Activated B cell treated with CpG ODN at 0.5 μM for 24 hours (primary cell): ENCODE measurements around the gene HBE1. TPM values are rescaled to one million over a fixed set of nuclear protein-coding genes. Genes with fewer than 3 reads are reported as not detected.

Experiments
- ATAC-seq: fragments of 200-7000 bp; cut with Tn5 transposase; one replicate; pipeline ENCODE4 v1.10.0; 2021; ENCODE audit warnings: low read depth, mild to moderate bottlenecking, moderate library complexity
- CTCF ChIA-PET: fragments of 350-600 bp; sonication (Branson Sonifier 250); formaldehyde crosslinking; loops from one replicate; lab custom pipeline; 2021; ENCODE audit warnings: antibody characterized with exemption; lab: Charles Lee
- POLR2A ChIA-PET: fragments of 350-600 bp; sonication (Branson Sonifier 250); formaldehyde crosslinking; loops from one replicate; lab custom pipeline; 2021; ENCODE audit warnings: antibody characterized with exemption; lab: Charles Lee
- DNase-seq: peaks from one replicate; pipeline ENCODE4 v3.0.0; 2022
- H3K27ac Mint-ChIP-seq: one replicate; pipeline ENCODE4 v1.8.0; 2020; ENCODE audit warnings: mixed read lengths
- H3K27me3 Mint-ChIP-seq: one replicate; pipeline ENCODE4 v1.8.0; 2021; ENCODE audit warnings: mixed read lengths
- H3K36me3 Mint-ChIP-seq: one replicate; pipeline ENCODE4 v1.8.0; 2021; ENCODE audit warnings: low read depth, mixed read lengths
- H3K4me1 Mint-ChIP-seq: one replicate; pipeline ENCODE4 v1.8.0; 2021; ENCODE audit warnings: mixed read lengths
- H3K4me3 Mint-ChIP-seq: one replicate; pipeline ENCODE4 v1.8.0; 2020; ENCODE audit warnings: mild to moderate bottlenecking, mixed read lengths
- H3K9me3 Mint-ChIP-seq: one replicate; pipeline ENCODE4 v1.8.0; 2020; ENCODE audit warnings: mixed read lengths
- intact Hi-C: fragments of 100-400 bp; cut with micrococcal nuclease; formaldehyde crosslinking; loops from one replicate; pipeline ENCODE4 v1.15.1; 2024
- total RNA-seq: library from RNA; stranded (reverse); gene quantifications from 2 replicates; pipeline ENCODE4 v1.2.3, GENCODE V29; 2022
- TF ChIP-seq, protein P1 (sequence below): fragments of 200-600 bp; IDR thresholded peaks from one replicate; pipeline ENCODE4 v1.8.0; 2022; ENCODE audit warnings: antibody characterized with exemption, mild to moderate bottlenecking

The HBE1 gene
- total RNA-seq, 1 donor from 2014 or later: not detected

DNA sequence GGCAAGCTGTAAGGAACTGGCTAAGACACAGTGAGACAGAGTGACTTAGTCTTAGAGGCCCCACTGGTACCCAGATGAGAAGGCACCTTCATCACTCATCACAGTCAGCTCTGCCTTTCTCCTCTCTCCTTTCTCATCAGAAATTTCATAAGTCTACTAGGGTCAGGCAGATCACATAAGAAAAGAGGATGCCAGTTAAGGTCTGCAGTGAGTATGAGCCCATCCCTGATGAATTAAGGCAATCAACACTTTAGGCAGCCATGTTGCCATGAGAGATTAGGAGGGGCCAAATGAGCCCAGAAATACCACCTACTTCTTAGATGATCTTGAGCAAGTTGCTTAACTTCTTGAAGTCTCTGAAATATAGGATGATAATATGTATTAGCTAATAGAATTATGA is 11.9 kb upstream of the HBE1 start:
- CTCF ChIA-PET: no interaction called here
- H3K4me1 Mint-ChIP-seq: no peaks in the 10 kb centered on the region
- no peak overlapping the region for H3K4me3 Mint-ChIP-seq
- H3K36me3 Mint-ChIP-seq: no peaks in the 10 kb centered on the region
- no peak overlapping the region for H3K27ac Mint-ChIP-seq
- TF ChIP-seq, protein P1, sequence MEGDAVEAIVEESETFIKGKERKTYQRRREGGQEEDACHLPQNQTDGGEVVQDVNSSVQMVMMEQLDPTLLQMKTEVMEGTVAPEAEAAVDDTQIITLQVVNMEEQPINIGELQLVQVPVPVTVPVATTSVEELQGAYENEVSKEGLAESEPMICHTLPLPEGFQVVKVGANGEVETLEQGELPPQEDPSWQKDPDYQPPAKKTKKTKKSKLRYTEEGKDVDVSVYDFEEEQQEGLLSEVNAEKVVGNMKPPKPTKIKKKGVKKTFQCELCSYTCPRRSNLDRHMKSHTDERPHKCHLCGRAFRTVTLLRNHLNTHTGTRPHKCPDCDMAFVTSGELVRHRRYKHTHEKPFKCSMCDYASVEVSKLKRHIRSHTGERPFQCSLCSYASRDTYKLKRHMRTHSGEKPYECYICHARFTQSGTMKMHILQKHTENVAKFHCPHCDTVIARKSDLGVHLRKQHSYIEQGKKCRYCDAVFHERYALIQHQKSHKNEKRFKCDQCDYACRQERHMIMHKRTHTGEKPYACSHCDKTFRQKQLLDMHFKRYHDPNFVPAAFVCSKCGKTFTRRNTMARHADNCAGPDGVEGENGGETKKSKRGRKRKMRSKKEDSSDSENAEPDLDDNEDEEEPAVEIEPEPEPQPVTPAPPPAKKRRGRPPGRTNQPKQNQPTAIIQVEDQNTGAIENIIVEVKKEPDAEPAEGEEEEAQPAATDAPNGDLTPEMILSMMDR: no peak
- intact Hi-C loops: no loop called here
- no peaks in the 10 kb centered on the region for H3K9me3 Mint-ChIP-seq
- POLR2A ChIA-PET: no interaction called here
- ATAC-seq (no peak), DNase-seq (no peak)
- no peaks in the 10 kb centered on the region for H3K27me3 Mint-ChIP-seq

DNA sequence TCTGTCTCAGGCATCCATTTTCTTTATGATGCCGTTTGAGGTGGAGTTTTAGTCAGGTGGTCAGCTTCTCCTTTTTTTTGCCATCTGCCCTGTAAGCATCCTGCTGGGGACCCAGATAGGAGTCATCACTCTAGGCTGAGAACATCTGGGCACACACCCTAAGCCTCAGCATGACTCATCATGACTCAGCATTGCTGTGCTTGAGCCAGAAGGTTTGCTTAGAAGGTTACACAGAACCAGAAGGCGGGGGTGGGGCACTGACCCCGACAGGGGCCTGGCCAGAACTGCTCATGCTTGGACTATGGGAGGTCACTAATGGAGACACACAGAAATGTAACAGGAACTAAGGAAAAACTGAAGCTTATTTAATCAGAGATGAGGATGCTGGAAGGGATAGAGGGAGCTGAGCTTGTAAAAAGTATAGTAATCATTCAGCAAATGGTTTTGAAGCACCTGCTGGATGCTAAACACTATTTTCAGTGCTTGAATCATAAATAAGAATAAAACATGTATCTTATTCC is 10.9 kb upstream of the HBE1 start:
- intact Hi-C loops: no loop called here
- Mint-ChIP-seq H3K27me3 (no peaks in the 10 kb centered on the region), H3K27ac (no peak overlapping the region), H3K36me3 (no peaks in the 10 kb centered on the region), H3K4me3 (no peak overlapping the region), H3K9me3 (no peaks in the 10 kb centered on the region), H3K4me1 (no peaks in the 10 kb centered on the region)
- DNase-seq (no peak), ATAC-seq (no peak)
- TF ChIP-seq, protein P1: no peak
- CTCF ChIA-PET: no interaction called here
- POLR2A ChIA-PET: no interaction called here

DNA sequence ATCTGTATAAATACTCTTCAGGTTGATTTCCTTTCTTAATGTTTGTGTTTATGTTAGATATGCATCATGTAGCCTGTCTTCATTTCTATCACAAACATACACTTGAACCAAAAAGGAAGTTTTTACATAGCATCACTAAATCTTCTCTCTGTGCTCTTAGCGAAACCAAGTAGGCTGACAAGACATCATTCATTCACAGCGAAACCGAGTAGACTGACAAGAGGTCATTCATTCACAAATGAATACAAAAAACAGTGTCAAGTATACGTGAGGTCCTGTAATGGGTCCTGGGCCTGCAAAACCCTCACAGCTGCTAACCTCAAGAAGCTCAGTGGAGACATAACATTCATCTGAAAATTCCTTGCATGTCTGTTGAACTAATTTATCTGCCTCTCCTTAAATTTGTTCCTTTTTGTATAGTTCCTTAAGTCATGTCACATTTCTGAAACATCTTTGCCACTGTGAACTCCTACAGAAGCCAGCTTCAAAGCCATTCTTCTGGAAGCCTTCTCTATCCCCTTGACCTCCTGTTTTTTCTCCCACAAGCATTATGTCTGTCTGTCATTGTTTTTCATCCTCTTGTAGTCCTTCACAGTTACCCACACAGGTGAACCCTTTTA is 9.8 kb upstream of the HBE1 start:
- Mint-ChIP-seq H3K4me1 (no peaks in the 10 kb centered on the region), H3K27ac (no peak overlapping the region), H3K36me3 (no peaks in the 10 kb centered on the region), H3K9me3 (no peaks in the 10 kb centered on the region), H3K27me3 (no peaks in the 10 kb centered on the region), H3K4me3 (no peak overlapping the region)
- POLR2A ChIA-PET: no interaction called here
- intact Hi-C loops: no loop called here
- ATAC-seq: no peak
- no peak for DNase-seq
- CTCF ChIA-PET: no interaction called here
- TF ChIP-seq, protein P1: no peak

DNA sequence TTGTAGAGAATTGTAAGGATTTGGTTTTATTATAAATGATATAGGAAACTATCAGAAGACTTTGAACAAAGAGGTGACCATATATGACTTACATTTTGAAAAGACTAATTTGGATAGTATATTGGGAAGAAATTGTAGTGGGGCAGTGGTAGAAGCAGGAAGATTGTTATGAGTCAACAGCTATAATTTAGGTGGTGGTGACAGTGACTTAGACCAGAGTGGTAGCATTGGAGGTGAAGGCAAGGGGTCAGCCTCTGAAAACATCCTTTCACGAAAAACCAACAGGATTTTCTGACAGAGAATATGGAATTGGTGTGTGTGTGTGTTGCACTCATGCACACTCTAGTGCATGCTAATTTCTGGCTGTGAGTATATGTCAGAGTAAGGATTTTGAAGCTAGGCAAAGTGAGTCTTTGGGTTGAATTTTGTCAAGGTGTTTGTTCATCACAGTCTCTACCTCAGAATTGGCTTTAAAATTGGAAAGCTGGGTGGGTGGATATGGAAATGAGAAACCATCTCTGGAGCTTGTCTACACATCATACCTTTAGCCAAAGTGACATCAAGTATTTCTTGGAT is 8.2 kb upstream of the HBE1 start:
- Mint-ChIP-seq H3K27ac (no peak overlapping the region), H3K4me1 (no peaks in the 10 kb centered on the region), H3K36me3 (no peaks in the 10 kb centered on the region), H3K9me3 (no peaks in the 10 kb centered on the region), H3K4me3 (no peak overlapping the region), H3K27me3 (no peaks in the 10 kb centered on the region)
- POLR2A ChIA-PET: no interaction called here
- TF ChIP-seq, protein P1: no peak
- ATAC-seq (no peak), DNase-seq (no peak)
- intact Hi-C loops: no loop called here
- CTCF ChIA-PET: no interaction called here

DNA sequence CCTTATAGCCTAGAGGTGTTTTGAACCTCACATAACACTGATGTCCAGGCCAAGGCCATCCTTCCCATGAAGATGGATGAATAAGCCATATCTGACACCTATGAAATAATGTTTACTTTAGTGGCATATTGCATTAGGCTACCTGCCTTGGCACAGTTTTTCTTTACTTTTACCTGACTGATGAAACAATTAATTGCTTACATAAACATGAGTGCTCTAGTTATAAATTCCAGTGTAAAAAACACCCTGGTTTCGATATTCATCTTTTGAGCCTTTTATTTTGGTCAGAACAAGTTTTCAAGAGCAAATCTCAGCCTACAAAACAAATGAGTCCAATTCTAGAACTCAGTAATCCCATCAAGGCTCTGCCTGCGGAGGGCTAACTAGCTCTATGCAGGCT is 7.0 kb upstream of the HBE1 start:
- H3K36me3 Mint-ChIP-seq: no peaks in the 10 kb centered on the region
- CTCF ChIA-PET: no interaction called here

More for the DNA sequence above, 7.0 kb upstream of the HBE1 start:
- POLR2A ChIA-PET: no interaction called here
- no peaks in the 10 kb centered on the region for H3K4me1 Mint-ChIP-seq
- TF ChIP-seq, protein P1: no peak
- H3K27ac Mint-ChIP-seq: no peak overlapping the region
- no peaks in the 10 kb centered on the region for H3K9me3 Mint-ChIP-seq
- no peaks in the 10 kb centered on the region for H3K27me3 Mint-ChIP-seq
- DNase-seq (no peak), ATAC-seq (no peak)
- intact Hi-C loops: no loop called here
- no peak overlapping the region for H3K4me3 Mint-ChIP-seq
